NCI-H345 treated with DMSO at 0.1 percent for 48 hours (cell line): ENCODE results near the gene POMGNT1.

Experiments
- DNase-seq: peaks from one replicate; lab custom pipeline; 2025; ENCODE audit not compliant: unreplicated experiment; lab: John Stamatoyannopoulos, UW

POMGNT1 gene

GRCh38 chr1:46211051-46211450 is 12.8 kb upstream of the POMGNT1 start:
- no peak for DNase-seq

GRCh38 chr1:46210561-46210960 is 12.3 kb upstream of the POMGNT1 start:
- DNase-seq: no peak

GRCh38 chr1:46206399-46206798 is 8.2 kb upstream of the POMGNT1 start:
- DNase-seq: no peak

GRCh38 chr1:46205791-46206190 is 7.6 kb upstream of the POMGNT1 start:
- DNase-seq: no peak

- no peak for DNase-seq
Measured at GRCh38 chr1:46205141-46205540, 6.9 kb upstream of the POMGNT1 start.

- no peak for DNase-seq
Measured at GRCh38 chr1:46204406-46204742, 6.1 kb upstream of the POMGNT1 start.

GRCh38 chr1:46203738-46204405 is 5.6 kb upstream of the POMGNT1 start:
- peak; percentile 15 for DNase-seq

- no peak for DNase-seq
Measured at GRCh38 chr1:46199233-46199749, 1.1 kb upstream of the POMGNT1 start.

GRCh38 chr1:46197560-46197963 is 672 bp downstream of the POMGNT1 start:
- no peak for DNase-seq

- DNase-seq: no peak
Measured at GRCh38 chr1:46196609-46197008, 1.6 kb downstream of the POMGNT1 start.

- DNase-seq: no peak
Measured at GRCh38 chr1:46194641-46195193, 3.5 kb downstream of the POMGNT1 start.

- no peak for DNase-seq
Measured at GRCh38 chr1:46193984-46194570, 4.2 kb downstream of the POMGNT1 start.

- no peak for DNase-seq
Measured at GRCh38 chr1:46193285-46193684, 4.9 kb downstream of the POMGNT1 start.

GRCh38 chr1:46192171-46192570 is 6.1 kb downstream of the POMGNT1 start:
- no peak for DNase-seq

- no peak for DNase-seq
Measured at GRCh38 chr1:46191033-46191701, 7.1 kb downstream of the POMGNT1 start.

- no peak for DNase-seq
Measured at GRCh38 chr1:46190539-46190938, 7.7 kb downstream of the POMGNT1 start.

GRCh38 chr1:46188295-46189030 is 9.8 kb downstream of the POMGNT1 start:
- peak; percentile 34 for DNase-seq

- peak; percentile 24 for DNase-seq
Measured at GRCh38 chr1:46187106-46187869, 10.9 kb downstream of the POMGNT1 start.

- no peak for DNase-seq
Measured at GRCh38 chr1:46186076-46186475, 12.2 kb downstream of the POMGNT1 start.

GRCh38 chr1:46184920-46185658 is 13.1 kb downstream of the POMGNT1 start:
- DNase-seq: no peak
